AG09309 (cell line): ENCODE measurements around the gene PRDM16.
A peak's percentile ranks its signal among the peaks of the same experiment; 100 is the strongest.

Source experiments
- DNase-seq: peaks from one replicate; pipeline ENCODE4 v3.0.0-alpha.2; 2010; ENCODE audit warnings: low read depth
- H3K4me3 ChIP-seq: 2 replicates; pipeline ENCODE4 v1.5.1; 2011; ENCODE audit warnings: mild to moderate bottlenecking, low read depth, low read length, moderate library complexity; ENCODE audit not compliant: control insufficient read depth
- TF ChIP-seq, protein P1 (sequence below): IDR thresholded peaks from 2 replicates; pipeline ENCODE4 v1.5.1; 2011; ENCODE audit warnings: mild to moderate bottlenecking, low read depth, low read length, inconsistent platforms; ENCODE audit not compliant: insufficient read depth, control insufficient read depth; ENCODE audit errors: missing control alignments

The PRDM16 gene

DNA sequence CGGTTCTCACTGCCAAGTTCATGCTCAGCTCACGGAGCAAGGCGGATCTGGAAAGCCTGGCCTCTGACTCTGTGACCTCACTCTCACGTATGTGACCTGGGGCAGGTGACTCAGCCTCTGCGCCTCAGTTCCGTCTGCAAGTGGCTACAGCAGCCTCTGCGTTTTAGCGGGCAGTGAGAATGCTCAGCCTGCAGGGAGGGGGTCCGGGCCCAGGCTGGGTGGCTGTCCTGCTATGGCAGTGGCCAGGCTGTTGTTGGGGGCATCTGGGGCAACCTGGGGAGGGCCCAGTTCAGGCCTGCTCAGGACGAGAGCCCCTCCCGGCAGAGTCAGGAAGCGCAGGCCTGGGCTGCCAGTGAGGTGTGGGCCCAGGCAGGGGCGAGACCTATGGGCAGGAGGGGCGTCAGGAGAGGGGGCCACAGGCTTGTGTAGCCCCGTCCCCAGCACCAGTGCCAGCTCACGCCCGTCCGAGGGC, 413.4 kb downstream of the PRDM16 start:
- DNase-seq = peak; percentile 8
- H3K4me3 ChIP-seq = no peak overlapping the region
- TF ChIP-seq, protein P1, sequence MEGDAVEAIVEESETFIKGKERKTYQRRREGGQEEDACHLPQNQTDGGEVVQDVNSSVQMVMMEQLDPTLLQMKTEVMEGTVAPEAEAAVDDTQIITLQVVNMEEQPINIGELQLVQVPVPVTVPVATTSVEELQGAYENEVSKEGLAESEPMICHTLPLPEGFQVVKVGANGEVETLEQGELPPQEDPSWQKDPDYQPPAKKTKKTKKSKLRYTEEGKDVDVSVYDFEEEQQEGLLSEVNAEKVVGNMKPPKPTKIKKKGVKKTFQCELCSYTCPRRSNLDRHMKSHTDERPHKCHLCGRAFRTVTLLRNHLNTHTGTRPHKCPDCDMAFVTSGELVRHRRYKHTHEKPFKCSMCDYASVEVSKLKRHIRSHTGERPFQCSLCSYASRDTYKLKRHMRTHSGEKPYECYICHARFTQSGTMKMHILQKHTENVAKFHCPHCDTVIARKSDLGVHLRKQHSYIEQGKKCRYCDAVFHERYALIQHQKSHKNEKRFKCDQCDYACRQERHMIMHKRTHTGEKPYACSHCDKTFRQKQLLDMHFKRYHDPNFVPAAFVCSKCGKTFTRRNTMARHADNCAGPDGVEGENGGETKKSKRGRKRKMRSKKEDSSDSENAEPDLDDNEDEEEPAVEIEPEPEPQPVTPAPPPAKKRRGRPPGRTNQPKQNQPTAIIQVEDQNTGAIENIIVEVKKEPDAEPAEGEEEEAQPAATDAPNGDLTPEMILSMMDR = peak; percentile 39

DNA sequence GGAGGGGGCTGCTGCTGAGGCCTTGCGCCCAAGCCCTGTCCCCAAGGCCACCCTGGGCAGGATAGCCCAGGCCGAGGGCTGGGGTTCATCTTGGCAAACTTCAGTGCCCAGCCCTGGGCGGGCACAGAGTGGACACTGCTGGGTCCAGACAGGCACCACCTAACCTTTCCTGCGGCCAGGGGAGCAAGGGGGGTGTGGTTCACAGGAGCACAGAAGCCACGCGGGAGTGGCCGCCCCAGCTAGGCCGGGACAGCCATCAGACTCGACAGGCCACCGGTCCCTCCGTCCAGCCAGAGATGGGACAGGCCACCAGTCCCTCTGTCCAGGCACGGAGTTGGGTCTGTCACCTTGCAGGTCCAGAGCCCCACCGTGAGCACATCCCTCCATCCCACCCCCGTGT, 414.4 kb downstream of the PRDM16 start:
- TF ChIP-seq, protein P1 = no peak
- no peak for DNase-seq
- H3K4me3 ChIP-seq = no peak overlapping the region

DNA sequence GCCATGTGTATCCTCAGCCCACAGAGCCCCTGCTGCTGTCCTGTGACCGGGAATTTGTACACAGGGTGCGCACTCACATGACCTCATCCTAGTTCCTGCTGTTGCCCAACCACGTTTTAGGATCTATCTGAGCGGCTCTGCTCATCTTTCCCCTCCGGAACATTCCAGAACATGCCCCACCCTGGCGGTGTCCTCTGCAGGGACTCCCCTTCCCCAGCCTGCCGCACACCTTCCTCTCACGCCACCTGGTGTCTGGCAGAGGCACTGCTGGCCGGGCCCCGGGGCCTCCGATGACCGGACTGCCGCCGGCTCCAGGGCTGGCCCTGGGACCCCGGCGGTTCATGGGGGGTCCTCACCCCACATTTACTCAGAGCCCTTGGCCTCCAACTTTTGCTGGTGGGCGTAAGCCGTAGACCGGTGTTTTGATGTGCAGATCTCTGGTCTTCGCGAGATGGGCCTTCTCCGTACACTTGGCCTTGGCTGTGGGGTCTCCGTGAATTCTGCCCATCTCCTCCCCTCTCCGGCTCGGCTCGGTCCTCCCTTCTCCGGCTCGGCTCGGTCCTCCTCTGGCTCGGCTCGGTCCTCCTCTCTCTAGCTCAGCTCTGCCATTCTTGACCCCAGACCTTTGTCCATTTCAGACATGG, 414.9 kb downstream of the PRDM16 start:
- no peak for DNase-seq
- TF ChIP-seq, protein P1 = peak; percentile 80

DNA sequence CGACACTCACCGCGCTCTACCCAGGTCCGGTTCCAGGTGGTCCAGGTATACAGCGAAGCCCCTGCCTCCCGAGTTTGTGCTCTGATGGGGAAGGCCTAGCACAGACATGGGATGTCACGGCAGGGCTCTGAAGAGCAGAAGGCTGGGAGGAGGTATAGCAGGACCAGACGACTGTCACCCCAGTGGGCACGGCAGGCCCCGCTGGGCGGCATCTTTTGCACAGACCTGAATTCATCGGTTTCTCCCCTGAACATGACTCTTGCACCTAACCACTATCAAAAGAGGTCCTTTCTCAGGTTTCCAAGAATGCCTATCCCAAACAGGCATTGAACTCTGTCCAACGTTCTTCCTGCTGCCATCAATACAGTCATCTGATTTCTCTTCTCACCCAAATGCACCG, 416.0 kb downstream of the PRDM16 start:
- H3K4me3 ChIP-seq = no peak overlapping the region
- TF ChIP-seq, protein P1 = no peak
- DNase-seq = no peak

More for the DNA sequence above, 414.9 kb downstream of the PRDM16 start:
- H3K4me3 ChIP-seq = no peak overlapping the region
